HG03064 (cell line): ENCODE results near the gene AMER2.

Experiments
- ATAC-seq: cut with Tn5 transposase; IDR thresholded peaks from one replicate; pipeline ENCODE4 v1.9.1; 2021; ENCODE audit warnings: low read depth; ENCODE audit not compliant: unreplicated experiment

The AMER2 gene

GRCh38 chr13:25157681-25158080 lies 14.4 kb downstream of the AMER2 start:
- no peak for ATAC-seq

- ATAC-seq, result no peak
These were observed 18.4 kb downstream of the AMER2 start for GRCh38 chr13:25153736-25154135.

- no peak for ATAC-seq
These were observed 20.4 kb downstream of the AMER2 start for GRCh38 chr13:25151626-25152195.

GRCh38 chr13:25149711-25150110 lies 22.4 kb downstream of the AMER2 start:
- ATAC-seq, result no peak

- no peak for ATAC-seq
These were observed 23.7 kb downstream of the AMER2 start for GRCh38 chr13:25148402-25148771.

GRCh38 chr13:25147638-25148401 lies 24.3 kb downstream of the AMER2 start:
- ATAC-seq, result no peak

- ATAC-seq, result no peak
These were observed 28.4 kb downstream of the AMER2 start for GRCh38 chr13:25143706-25144105.

- no peak for ATAC-seq
These were observed 31.0 kb downstream of the AMER2 start for GRCh38 chr13:25141042-25141441.

GRCh38 chr13:25137788-25138115 lies 34.3 kb downstream of the AMER2 start:
- no peak for ATAC-seq

- ATAC-seq, result no peak
These were observed 35.0 kb downstream of the AMER2 start for GRCh38 chr13:25136880-25137787.

GRCh38 chr13:25135896-25136295 lies 36.2 kb downstream of the AMER2 start:
- no peak for ATAC-seq

GRCh38 chr13:25132751-25133390 lies 39.2 kb downstream of the AMER2 start:
- no peak for ATAC-seq

- ATAC-seq, result no peak
These were observed 40.1 kb downstream of the AMER2 start for GRCh38 chr13:25131881-25132420.

- no peak for ATAC-seq
These were observed 41.1 kb downstream of the AMER2 start for GRCh38 chr13:25130944-25131343.

GRCh38 chr13:25118378-25118905 lies 53.6 kb downstream of the AMER2 start:
- ATAC-seq, result no peak

GRCh38 chr13:25117312-25117711 lies 54.8 kb downstream of the AMER2 start:
- ATAC-seq, result no peak

- ATAC-seq, result no peak
These were observed 56.0 kb downstream of the AMER2 start for GRCh38 chr13:25116044-25116443.

GRCh38 chr13:25114220-25114619 lies 57.9 kb downstream of the AMER2 start:
- no peak for ATAC-seq

GRCh38 chr13:25112695-25113255 lies 59.3 kb downstream of the AMER2 start:
- no peak for ATAC-seq
